Measurements from ENCODE around the gene SNX15.

SNX15 gene

GRCh38 chr11:65085446-65085845, 58.2 kb downstream of the SNX15 start:
- DNase-seq, result no peak

- DNase-seq, result no peak
Measured at GRCh38 chr11:65086809-65087208, 59.6 kb downstream of the SNX15 start.

GRCh38 chr11:65087216-65087615, 60.0 kb downstream of the SNX15 start:
- DNase-seq, result no peak

- DNase-seq, result no peak
Measured at GRCh38 chr11:65087827-65088226, 60.6 kb downstream of the SNX15 start.

- DNase-seq, result peak; percentile 77
Measured at GRCh38 chr11:65089621-65090020, 62.4 kb downstream of the SNX15 start.

Measured in RPMI8226 (cell line).